ENCODE results near the gene SRSF3.

- TF ChIP-seq CTCF (IDR thresholded peaks at IDR 0.05) (no peak), POLR2A (IDR thresholded peaks at IDR 0.05) (no peak), POLR2AphosphoS5 (IDR thresholded peaks at IDR 0.05) (no peak)
Observed at GRCh38 chr6:36649701-36650484, 55.7 kb downstream of the SRSF3 start.

Data from upper lobe of left lung (tissue), 4 donors.